HepG2 (cell line): ENCODE measurements around the gene HSP90AB1. TPM values are rescaled to one million over a fixed set of nuclear protein-coding genes. Genes with fewer than 3 reads are reported as not detected.

Source experiments
- GFI1 ChIP-seq: sonication (generic); formaldehyde crosslinking; IDR thresholded peaks from 2 replicates; pipeline ENCODE4 v1.5.0; 2020; ENCODE audit warnings: missing genetic modification reagents, mild to moderate bottlenecking, borderline replicate concordance
- KLF6 ChIP-seq: IDR thresholded peaks from 2 replicates; pipeline ENCODE4 v1.8.0; 2016; ENCODE audit warnings: missing biosample characterization, missing genetic modification reagents
- KMT2A ChIP-seq: sonication (generic); formaldehyde crosslinking; IDR thresholded peaks from 2 replicates; pipeline ENCODE4 v1.4.0; 2020; ENCODE audit warnings: missing genetic modification reagents
- PHB2 ChIP-seq: fragments of 450-650 bp; IDR thresholded peaks from 2 replicates; pipeline ENCODE4 v1.6.1; 2018; ENCODE audit not compliant: partially characterized antibody
- RBAK ChIP-seq: sonication (generic); formaldehyde crosslinking; IDR thresholded peaks from 2 replicates; pipeline ENCODE4 v1.5.1; 2020; ENCODE audit warnings: mild to moderate bottlenecking, missing genetic modification reagents
- SIX4 ChIP-seq: sonication (generic); formaldehyde crosslinking; IDR thresholded peaks from 2 replicates; pipeline ENCODE4 v1.4.0; 2020; ENCODE audit warnings: missing genetic modification reagents
- SOX5 ChIP-seq: IDR thresholded peaks from 2 replicates; pipeline ENCODE4 v1.6.1; 2016; ENCODE audit warnings: borderline replicate concordance
- SP140L ChIP-seq: sonication (generic); formaldehyde crosslinking; IDR thresholded peaks from 2 replicates; pipeline ENCODE4 v1.4.0; 2020; ENCODE audit warnings: missing genetic modification reagents, borderline replicate concordance
- U2AF1 ChIP-seq: fragments of 200-400 bp; formaldehyde crosslinking; optimal IDR thresholded peaks from 2 replicates; pipeline ENCODE3; 2017; ENCODE audit warnings: mild to moderate bottlenecking, low read depth, low read length
- ZFP1 ChIP-seq: IDR thresholded peaks from 2 replicates; pipeline ENCODE4 v1.6.1; 2016
- ZFP82 ChIP-seq: sonication (generic); formaldehyde crosslinking; IDR thresholded peaks from 2 replicates; pipeline ENCODE4 v1.5.1; 2020; ENCODE audit warnings: mild to moderate bottlenecking, missing genetic modification reagents, borderline replicate concordance
- ZNF605 ChIP-seq: sonication (generic); formaldehyde crosslinking; IDR thresholded peaks from 2 replicates; pipeline ENCODE4 v1.8.0; 2022; ENCODE audit warnings: mild to moderate bottlenecking, missing genetic modification reagents
- polyA plus RNA-seq, 8 experiments: library from polyadenylated mRNA; depleted of rRNA in 3 of 8; stranded (reverse) in 7 of 8; unstranded in 1 of 8; fragments of >200 nt; fragmentation: Illumina TruSeq in 4 of 8; extraction: Trizol in 4 of 8; gene quantifications; 2 replicates each; pipeline versions ENCODE4 v1.2.1 to v1.2.3, GENCODE V29; 2011 to 2016; ENCODE audit warnings: low read depth in 4 of 8, missing spikeins in 1 of 8, mixed read lengths in 1 of 8; ENCODE audit not compliant: insufficient read depth in 1 of 8
- total RNA-seq, 5 experiments: library from RNA; depleted of rRNA; stranded (reverse); fragments of >200 nt; fragmentation: Illumina TruSeq; extraction: Trizol; gene quantifications; 2 replicates each; pipeline ENCODE4 v1.2.3, GENCODE V29; 2016; ENCODE audit warnings: low read depth in 1 of 5
- TF ChIP-seq, protein P1 (sequence below): sonication (generic); formaldehyde crosslinking; IDR thresholded peaks from 2 replicates; pipeline ENCODE4 v1.4.0; 2020; ENCODE audit warnings: mild to moderate bottlenecking, low read depth, missing genetic modification reagents
- TF ChIP-seq, protein P2 (sequence below): sonication (generic); formaldehyde crosslinking; IDR thresholded peaks from 2 replicates; pipeline ENCODE4 v1.5.0; 2020; ENCODE audit warnings: missing genetic modification reagents
- TF ChIP-seq, protein P3 (sequence below): sonication (generic); formaldehyde crosslinking; IDR thresholded peaks from 2 replicates; pipeline ENCODE4 v1.4.0; 2020; ENCODE audit warnings: mild to moderate bottlenecking, missing genetic modification reagents
- TF ChIP-seq, protein P4 (sequence below): IDR thresholded peaks from 2 replicates; pipeline ENCODE4 v1.6.1; 2016; ENCODE audit warnings: missing compliant biosample characterization, missing genetic modification reagents, borderline replicate concordance
- TF ChIP-seq, protein P5 (sequence below): sonication (generic); formaldehyde crosslinking; IDR thresholded peaks from 2 replicates; pipeline ENCODE4 v1.8.0; 2022; ENCODE audit warnings: missing genetic modification reagents, mild to moderate bottlenecking, inconsistent platforms, borderline replicate concordance
- TF ChIP-seq, protein P6 (sequence below): sonication (generic); formaldehyde crosslinking; IDR thresholded peaks from 2 replicates; pipeline ENCODE4 v1.5.1; 2020; ENCODE audit warnings: missing genetic modification reagents, mild to moderate bottlenecking, borderline replicate concordance
- TF ChIP-seq, protein P7 (sequence below): sonication (generic); formaldehyde crosslinking; IDR thresholded peaks from 2 replicates; pipeline ENCODE4 v1.5.0; 2020; ENCODE audit warnings: mild to moderate bottlenecking, missing genetic modification reagents

Gene HSP90AB1
- total and polyA plus RNA-seq, 2 of the 13 experiments (the other 11 are each of a cell fraction or from before 2014, with no cell fraction given) = 1,325 to 1,472 TPM

DNA sequence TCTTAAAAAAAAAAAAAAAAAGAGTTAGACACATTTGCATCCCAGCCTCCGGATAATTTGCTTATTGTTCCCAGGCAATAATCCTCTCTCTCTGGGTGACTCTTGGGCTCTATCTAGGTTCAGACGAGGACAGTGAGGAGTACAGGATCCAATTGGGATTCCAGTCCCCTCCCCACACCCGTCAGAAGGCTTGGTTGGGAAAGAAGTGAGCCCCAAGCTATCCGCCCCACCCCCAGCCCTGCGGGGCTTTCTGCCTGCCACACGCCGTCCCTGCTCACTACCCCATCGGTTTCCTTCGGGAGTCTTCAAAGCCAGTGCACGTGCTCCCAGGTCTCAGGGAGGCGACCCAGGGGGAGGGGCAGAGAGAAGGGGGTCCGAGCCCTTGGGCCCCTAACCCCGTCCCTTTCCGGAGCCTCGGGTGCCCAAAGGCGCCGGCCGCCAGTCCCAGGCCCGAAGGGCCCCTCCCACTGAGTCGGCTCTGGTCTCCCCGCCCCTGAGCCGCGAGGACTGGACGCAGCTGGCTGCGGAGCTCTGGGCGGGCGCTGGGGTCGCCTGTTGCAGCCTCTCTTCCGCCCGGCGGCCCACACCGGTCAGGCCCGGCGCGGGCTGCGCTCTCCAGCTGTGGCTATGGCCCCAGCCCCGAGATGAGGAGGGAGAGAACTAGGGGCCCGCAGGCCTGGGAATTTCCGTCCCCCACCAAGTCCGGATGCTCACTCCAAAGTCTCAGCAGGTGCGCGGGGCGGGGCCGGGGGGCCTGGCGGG, 27.7 kb upstream of the HSP90AB1 start (continued):
- TF ChIP-seq, protein P1, sequence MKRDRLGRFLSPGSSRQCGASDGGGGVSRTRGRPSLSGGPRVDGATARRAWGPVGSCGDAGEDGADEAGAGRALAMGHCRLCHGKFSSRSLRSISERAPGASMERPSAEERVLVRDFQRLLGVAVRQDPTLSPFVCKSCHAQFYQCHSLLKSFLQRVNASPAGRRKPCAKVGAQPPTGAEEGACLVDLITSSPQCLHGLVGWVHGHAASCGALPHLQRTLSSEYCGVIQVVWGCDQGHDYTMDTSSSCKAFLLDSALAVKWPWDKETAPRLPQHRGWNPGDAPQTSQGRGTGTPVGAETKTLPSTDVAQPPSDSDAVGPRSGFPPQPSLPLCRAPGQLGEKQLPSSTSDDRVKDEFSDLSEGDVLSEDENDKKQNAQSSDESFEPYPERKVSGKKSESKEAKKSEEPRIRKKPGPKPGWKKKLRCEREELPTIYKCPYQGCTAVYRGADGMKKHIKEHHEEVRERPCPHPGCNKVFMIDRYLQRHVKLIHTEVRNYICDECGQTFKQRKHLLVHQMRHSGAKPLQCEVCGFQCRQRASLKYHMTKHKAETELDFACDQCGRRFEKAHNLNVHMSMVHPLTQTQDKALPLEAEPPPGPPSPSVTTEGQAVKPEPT (CRISPR knock-in tag) = peak; percentile 88; the same call in 1 of the 2 replicates
- no peak for TF ChIP-seq SIX4 (CRISPR knock-in tag)
- TF ChIP-seq, protein P2, sequence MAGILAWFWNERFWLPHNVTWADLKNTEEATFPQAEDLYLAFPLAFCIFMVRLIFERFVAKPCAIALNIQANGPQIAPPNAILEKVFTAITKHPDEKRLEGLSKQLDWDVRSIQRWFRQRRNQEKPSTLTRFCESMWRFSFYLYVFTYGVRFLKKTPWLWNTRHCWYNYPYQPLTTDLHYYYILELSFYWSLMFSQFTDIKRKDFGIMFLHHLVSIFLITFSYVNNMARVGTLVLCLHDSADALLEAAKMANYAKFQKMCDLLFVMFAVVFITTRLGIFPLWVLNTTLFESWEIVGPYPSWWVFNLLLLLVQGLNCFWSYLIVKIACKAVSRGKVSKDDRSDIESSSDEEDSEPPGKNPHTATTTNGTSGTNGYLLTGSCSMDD (CRISPR knock-in tag) = no peak
- 0 out of 2 replicates have a peak, but pooled peaks have one; percentile 43 for TF ChIP-seq ZFP1 (CRISPR knock-in tag)
- TF ChIP-seq, protein P3, sequence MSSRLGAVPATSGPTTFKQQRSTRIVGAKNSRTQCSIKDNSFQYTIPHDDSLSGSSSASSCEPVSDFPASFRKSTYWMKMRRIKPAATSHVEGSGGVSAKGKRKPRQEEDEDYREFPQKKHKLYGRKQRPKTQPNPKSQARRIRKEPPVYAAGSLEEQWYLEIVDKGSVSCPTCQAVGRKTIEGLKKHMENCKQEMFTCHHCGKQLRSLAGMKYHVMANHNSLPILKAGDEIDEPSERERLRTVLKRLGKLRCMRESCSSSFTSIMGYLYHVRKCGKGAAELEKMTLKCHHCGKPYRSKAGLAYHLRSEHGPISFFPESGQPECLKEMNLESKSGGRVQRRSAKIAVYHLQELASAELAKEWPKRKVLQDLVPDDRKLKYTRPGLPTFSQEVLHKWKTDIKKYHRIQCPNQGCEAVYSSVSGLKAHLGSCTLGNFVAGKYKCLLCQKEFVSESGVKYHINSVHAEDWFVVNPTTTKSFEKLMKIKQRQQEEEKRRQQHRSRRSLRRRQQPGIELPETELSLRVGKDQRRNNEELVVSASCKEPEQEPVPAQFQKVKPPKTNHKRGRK (CRISPR knock-in tag) = no peak
- TF ChIP-seq SOX5 (CRISPR knock-in tag) = peak; percentile 44; the same call in 1 of the 2 replicates
- TF ChIP-seq RBAK (CRISPR knock-in tag) = no peak
- TF ChIP-seq, protein P4, sequence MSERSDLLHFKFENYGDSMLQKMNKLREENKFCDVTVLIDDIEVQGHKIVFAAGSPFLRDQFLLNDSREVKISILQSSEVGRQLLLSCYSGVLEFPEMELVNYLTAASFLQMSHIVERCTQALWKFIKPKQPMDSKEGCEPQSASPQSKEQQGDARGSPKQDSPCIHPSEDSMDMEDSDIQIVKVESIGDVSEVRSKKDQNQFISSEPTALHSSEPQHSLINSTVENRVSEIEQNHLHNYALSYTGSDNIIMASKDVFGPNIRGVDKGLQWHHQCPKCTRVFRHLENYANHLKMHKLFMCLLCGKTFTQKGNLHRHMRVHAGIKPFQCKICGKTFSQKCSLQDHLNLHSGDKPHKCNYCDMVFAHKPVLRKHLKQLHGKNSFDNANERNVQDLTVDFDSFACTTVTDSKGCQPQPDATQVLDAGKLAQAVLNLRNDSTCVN (CRISPR knock-in tag) = peak; percentile 36; the same call in 1 of the 2 replicates
- TF ChIP-seq, protein P5, sequence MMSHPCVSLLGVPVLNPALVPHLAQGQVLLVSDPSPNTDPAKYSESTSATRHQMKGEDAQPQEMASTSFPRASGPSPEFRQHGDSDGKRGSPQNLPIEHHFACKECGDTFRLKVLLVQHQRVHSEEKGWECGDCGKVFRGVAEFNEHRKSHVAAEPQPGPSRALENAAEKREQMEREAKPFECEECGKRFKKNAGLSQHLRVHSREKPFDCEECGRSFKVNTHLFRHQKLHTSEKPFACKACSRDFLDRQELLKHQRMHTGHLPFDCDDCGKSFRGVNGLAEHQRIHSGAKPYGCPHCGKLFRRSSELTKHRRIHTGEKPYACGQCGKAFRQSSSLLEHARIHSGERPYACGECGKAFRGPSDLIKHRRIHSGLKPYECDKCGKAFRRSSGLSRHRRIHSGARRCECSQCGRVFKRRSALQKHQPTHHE (CRISPR knock-in tag) = peak; percentile 55; the same call in 1 of the 2 replicates
- TF ChIP-seq ZNF605 = peak; percentile 70; the same call in 1 of the 2 replicates
- TF ChIP-seq, protein P6, sequence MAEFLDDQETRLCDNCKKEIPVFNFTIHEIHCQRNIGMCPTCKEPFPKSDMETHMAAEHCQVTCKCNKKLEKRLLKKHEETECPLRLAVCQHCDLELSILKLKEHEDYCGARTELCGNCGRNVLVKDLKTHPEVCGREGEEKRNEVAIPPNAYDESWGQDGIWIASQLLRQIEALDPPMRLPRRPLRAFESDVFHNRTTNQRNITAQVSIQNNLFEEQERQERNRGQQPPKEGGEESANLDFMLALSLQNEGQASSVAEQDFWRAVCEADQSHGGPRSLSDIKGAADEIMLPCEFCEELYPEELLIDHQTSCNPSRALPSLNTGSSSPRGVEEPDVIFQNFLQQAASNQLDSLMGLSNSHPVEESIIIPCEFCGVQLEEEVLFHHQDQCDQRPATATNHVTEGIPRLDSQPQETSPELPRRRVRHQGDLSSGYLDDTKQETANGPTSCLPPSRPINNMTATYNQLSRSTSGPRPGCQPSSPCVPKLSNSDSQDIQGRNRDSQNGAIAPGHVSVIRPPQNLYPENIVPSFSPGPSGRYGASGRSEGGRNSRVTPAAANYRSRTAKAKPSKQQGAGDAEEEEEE (CRISPR knock-in tag) = no peak
- no peak for TF ChIP-seq PHB2
- no peak for TF ChIP-seq SP140L
- no peak for TF ChIP-seq U2AF1
- peak; percentile 31; the same call in 1 of the 2 replicates for TF ChIP-seq GFI1
- TF ChIP-seq KLF6 (CRISPR knock-in tag) = no peak
- no peak for TF ChIP-seq ZFP82 (CRISPR knock-in tag)
- TF ChIP-seq KMT2A = peak; percentile 26; the same call in 1 of the 2 replicates
- TF ChIP-seq, protein P7, sequence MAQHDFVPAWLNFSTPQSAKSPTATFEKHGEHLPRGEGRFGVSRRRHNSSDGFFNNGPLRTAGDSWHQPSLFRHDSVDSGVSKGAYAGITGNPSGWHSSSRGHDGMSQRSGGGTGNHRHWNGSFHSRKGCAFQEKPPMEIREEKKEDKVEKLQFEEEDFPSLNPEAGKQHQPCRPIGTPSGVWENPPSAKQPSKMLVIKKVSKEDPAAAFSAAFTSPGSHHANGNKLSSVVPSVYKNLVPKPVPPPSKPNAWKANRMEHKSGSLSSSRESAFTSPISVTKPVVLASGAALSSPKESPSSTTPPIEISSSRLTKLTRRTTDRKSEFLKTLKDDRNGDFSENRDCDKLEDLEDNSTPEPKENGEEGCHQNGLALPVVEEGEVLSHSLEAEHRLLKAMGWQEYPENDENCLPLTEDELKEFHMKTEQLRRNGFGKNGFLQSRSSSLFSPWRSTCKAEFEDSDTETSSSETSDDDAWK (CRISPR knock-in tag) = no peak
